Measurements from ENCODE around the gene KIF6. TPM values are rescaled to one million over a fixed set of nuclear protein-coding genes. Genes with fewer than 3 reads are reported as not detected.

KIF6 gene
- total and polyA plus RNA-seq, 2 of the 8 experiments (the other 6 are each of a cell fraction or from before 2014, with no cell fraction given) = 0.53 to 0.65 TPM

GRCh38 chr6:39452306-39453145 is 272.7 kb downstream of the KIF6 start:
- WGBS, 2 experiments (ENCODE audit: extremely low coverage in 1 of 2, insufficient coverage in 1 of 2, insufficient read length in 1 of 2, insufficient replicate concordance in 2 of 2, low coverage in 1 of 2, low lambda C conversion rate in 2 of 2, missing lambda C conversion rate in 1 of 2) = 82% methylated on average over 5 of the region's 5 CpGs; no CpG with 5 or more reads in 1 of the 2 experiments
- POLR2A ChIA-PET (ENCODE audit: partially characterized antibody) = interaction anchor here (1.3 kb wide), 1 partner anchor 10 kb away, joined by 3 read pairs; no protein-coding TSS in a partner anchor
- Histone ChIP-seq H3K4me2 (ENCODE audit: insufficient read depth in 1 of 2, low read depth in 2 of 2, low read length in 2 of 2) (no peak overlapping the region), H4K91ac (replicated peaks; ENCODE audit: insufficient read length, low read length) (no peak overlapping the region), H3K79me2 (ENCODE audit: control insufficient read depth in 1 of 2, insufficient read depth in 2 of 2, low read length in 2 of 2) (no peaks in the 10 kb centered on the region), H2BK12ac (ENCODE audit: low read depth, low read length) (no peak overlapping the region), H3K23me2 (ENCODE audit: low read depth, low read length) (no peaks in the 10 kb centered on the region), H3K56ac (replicated peaks; ENCODE audit: insufficient read length, low read depth, low read length) (no peak overlapping the region), H3K9me3 (ENCODE audit: insufficient read depth in 2 of 2, low read depth in 1 of 2, low read length in 1 of 2) (0 out of 4 replicates have a peak, but pooled peaks cover 0 to 2% of the 10 kb centered on the region in 2 experiments), H4K8ac (ENCODE audit: extremely low read depth, insufficient read depth, low read length) (no peak overlapping the region), H3K36me3 (ENCODE audit: control insufficient read depth in 2 of 4, insufficient read depth in 4 of 4, low read length in 3 of 4) (no peaks in the 10 kb centered on the region; a peak in 1 of 8 replicates), H2AK5ac (ENCODE audit: low read depth, low read length) (no peak overlapping the region), H3K79me1 (ENCODE audit: low read depth, low read length) (no peaks in the 10 kb centered on the region), H4K20me1 (replicated peaks in 1 of 2; ENCODE audit: control insufficient read depth in 1 of 2, insufficient read depth in 2 of 2, low read length in 2 of 2) (no peaks in the 10 kb centered on the region), H2BK120ac (replicated peaks; ENCODE audit: low read depth, low read length) (no peak overlapping the region), H3K4me3 (ENCODE audit: extremely low read depth in 1 of 4, insufficient read depth in 2 of 4, low read depth in 3 of 4, low read length in 4 of 4) (no peak overlapping the region), H3K9ac (replicated peaks in 1 of 4; ENCODE audit: extremely low read depth in 1 of 4, low read depth in 3 of 4, low read length in 3 of 4) (no peak overlapping the region), H3K18ac (ENCODE audit: extremely low read depth, low read length) (no peak overlapping the region), H2BK15ac (ENCODE audit: low read length) (no peak overlapping the region), H3K27ac (ENCODE audit: low read depth, low read length) (no peak overlapping the region), H2BK5ac (ENCODE audit: low read depth, low read length) (no peak overlapping the region), H2AFZ (ENCODE audit: low read length) (no peak overlapping the region), H3K23ac (ENCODE audit: insufficient read length) (no peak overlapping the region), H3K4ac (replicated peaks; ENCODE audit: insufficient read length, low read depth, low read length) (no peak overlapping the region), H3K4me1 (replicated peaks in 1 of 4; ENCODE audit: control insufficient read depth in 3 of 4, insufficient read depth in 4 of 4, low read length in 3 of 4) (no peaks in the 10 kb centered on the region), H3K14ac (ENCODE audit: insufficient read length) (no peak overlapping the region), H2BK20ac (ENCODE audit: low read length) (no peak overlapping the region), H4K5ac (ENCODE audit: insufficient read length, low read depth, low read length) (no peak overlapping the region), H3K27me3 (replicated peaks in 1 of 4; ENCODE audit: control insufficient read depth in 3 of 4, extremely low read depth in 1 of 4, insufficient read depth in 3 of 4, low read length in 3 of 4) (no peaks in the 10 kb centered on the region)
- CTCF ChIA-PET (ENCODE audit: partially characterized antibody) = interaction anchor here (0.9 to 4.1 kb wide), 10 partner anchors 9 to 443 kb away, joined by 3 to 18 read pairs (median 3); partner anchors contain the start of gene DAAM2
- FAIRE-seq (no peak), DNase-seq (ENCODE audit: low read depth in 1 of 2, low spot score in 2 of 2) (no peak)
- TF ChIP-seq ASH2L (IDR thresholded peaks at IDR 0.05; ENCODE audit: low read length) = no peak
- no peak for TF ChIP-seq RFX5 (IDR thresholded peaks at IDR 0.05; ENCODE audit: borderline replicate concordance, low read depth, low read length)
- TF ChIP-seq SUZ12 (IDR thresholded peaks at IDR 0.05; ENCODE audit: low read length) = no peak

All from H1 (cell line).